GM23248 (cell line): ENCODE measurements around the gene STAT1. TPM values are rescaled to one million over a fixed set of nuclear protein-coding genes. Genes with fewer than 3 reads are reported as not detected.

Source experiments
- DNase-seq: peaks from one replicate; pipeline ENCODE4 v3.0.0-alpha.2; 2015
- H2AFZ ChIP-seq: fragments of 200-600 bp; sonication (generic); 2 replicates; pipeline ENCODE4 v1.6.1; 2016; ENCODE audit warnings: antibody characterized with exemption
- H3F3A ChIP-seq: fragments of 200-600 bp; sonication (generic); 2 replicates; pipeline ENCODE4 v1.6.1; 2016; ENCODE audit warnings: mild to moderate bottlenecking, antibody characterized with exemption, mixed run types; ENCODE audit not compliant: insufficient read depth
- H3K27ac ChIP-seq: fragments of 200-600 bp; sonication (generic); 2 replicates; pipeline ENCODE4 v1.5.1; 2016; ENCODE audit warnings: mild to moderate bottlenecking
- H3K27me3 ChIP-seq: fragments of 200-600 bp; sonication (generic); replicated peaks from 2 replicates; pipeline ENCODE4 v1.6.1; 2016; ENCODE audit warnings: mild to moderate bottlenecking; ENCODE audit not compliant: insufficient read depth
- H3K36me3 ChIP-seq: fragments of 200-600 bp; sonication (generic); 2 replicates; pipeline ENCODE4 v1.6.1; 2016; ENCODE audit warnings: low read depth, mild to moderate bottlenecking
- H3K4me1 ChIP-seq: fragments of 200-600 bp; sonication (generic); 2 replicates; pipeline ENCODE4 v1.6.1; 2016; ENCODE audit warnings: mild to moderate bottlenecking; ENCODE audit not compliant: insufficient read depth
- H3K4me2 ChIP-seq: fragments of 200-600 bp; sonication (generic); one replicate; pipeline ENCODE4 v1.6.1; 2016; ENCODE audit warnings: mild to moderate bottlenecking; ENCODE audit not compliant: unreplicated experiment
- H3K4me3 ChIP-seq: fragments of 200-600 bp; sonication (generic); 2 replicates; pipeline ENCODE4 v1.5.1; 2016; ENCODE audit warnings: mild to moderate bottlenecking
- H3K79me2 ChIP-seq: fragments of 200-600 bp; sonication (generic); 2 replicates; pipeline ENCODE4 v1.6.1; 2016; ENCODE audit warnings: mild to moderate bottlenecking; ENCODE audit not compliant: insufficient read depth
- H3K9ac ChIP-seq: fragments of 200-600 bp; sonication (generic); 2 replicates; pipeline ENCODE4 v1.6.1; 2016; ENCODE audit warnings: mild to moderate bottlenecking
- H3K9me2 ChIP-seq: fragments of 200-600 bp; sonication (generic); 2 replicates; pipeline ENCODE4 v1.6.1; 2016; ENCODE audit warnings: mixed run types, mild to moderate bottlenecking, moderate library complexity; ENCODE audit not compliant: insufficient read depth
- H3K9me3 ChIP-seq: fragments of 200-600 bp; sonication (generic); one replicate; pipeline ENCODE4 v1.6.1; 2017; ENCODE audit warnings: low read depth
- H4K20me1 ChIP-seq: fragments of 200-600 bp; sonication (generic); 2 replicates; pipeline ENCODE4 v1.6.0; 2016; ENCODE audit not compliant: insufficient read depth
- EZH2 ChIP-seq: fragments of 200-600 bp; sonication (generic); IDR thresholded peaks from 2 replicates; pipeline ENCODE4 v1.6.1; 2018; ENCODE audit warnings: antibody characterized with exemption, mild to moderate bottlenecking; ENCODE audit not compliant: insufficient read depth, poor library complexity, severe bottlenecking
- EZH2phosphoT487 ChIP-seq: fragments of 200-600 bp; sonication (generic); IDR thresholded peaks from 2 replicates; pipeline ENCODE4 v1.6.1; 2018; ENCODE audit warnings: antibody characterized with exemption, moderate library complexity, mild to moderate bottlenecking, low read depth; ENCODE audit not compliant: insufficient read depth
- WGBS, 2 experiments: methylation state at CpG; one replicate each; pipeline ENCODE4 v1.1.6; 2015 to 2017; ENCODE audit warnings: low lambda C conversion rate in 2 of 2, low coverage in 1 of 2; ENCODE audit errors: missing lambda C conversion rate in 2 of 2; 5-methylcytosine and 5-hydroxymethylcytosine counted together
- in situ Hi-C: fragments of 300-500 bp; cut with MboI; formaldehyde crosslinking; loops from 2 replicates; pipeline ENCODE4 v1.15.0; 2020
- polyA plus RNA-seq: library from polyadenylated mRNA; unstranded; fragments of >200 nt; fragmentation: Nextera tagmentation; extraction: Ambion mirVana; gene quantifications from 2 replicates; pipeline ENCODE4 v1.2.1, GENCODE V29; 2016
- total RNA-seq: library from RNA; depleted of rRNA; stranded (reverse); fragments of >200 nt; shearing (Covaris generic); gene quantifications from 2 replicates; pipeline ENCODE4 v1.2.3, GENCODE V29; 2014

STAT1 gene
- total and polyA plus RNA-seq, 2 experiments from 2014 or later: 227 to 237 TPM

DNA sequence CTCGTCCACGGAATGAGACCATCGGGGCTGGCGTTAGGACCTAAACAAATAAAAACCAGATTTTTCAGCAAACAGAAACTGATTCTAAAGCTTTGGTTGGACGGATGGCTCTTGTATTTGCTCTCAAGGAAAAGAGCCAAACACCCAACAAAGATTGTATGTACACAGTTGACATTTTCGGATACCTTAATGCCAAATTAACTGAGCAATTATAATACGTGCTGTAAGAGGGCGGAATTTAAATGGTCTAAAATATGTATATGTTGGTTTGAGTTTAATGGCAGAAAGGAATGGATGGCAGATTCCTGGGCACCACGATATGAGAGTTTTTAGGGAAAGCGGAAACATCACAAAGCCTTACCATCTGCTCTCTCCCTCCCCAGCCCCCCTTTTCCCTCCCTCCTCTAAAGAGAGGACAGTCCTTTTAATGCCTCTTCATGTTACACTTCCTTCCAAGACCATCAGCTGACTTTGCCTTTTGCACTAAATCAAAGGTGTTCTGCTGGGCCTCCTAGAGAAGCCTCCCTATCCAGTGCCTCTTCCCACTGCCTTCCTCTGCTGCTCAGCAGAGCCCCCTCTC, 33.3 kb downstream of the STAT1 start:
- no peaks in the 10 kb centered on the region for H3K79me2 ChIP-seq
- no peaks in the 10 kb centered on the region for H3K27me3 ChIP-seq
- TF ChIP-seq EZH2phosphoT487 (no peak), EZH2 (no peak)
- no peak overlapping the region for H3K9ac ChIP-seq
- H3K9me3 ChIP-seq: no peaks in the 10 kb centered on the region
- in situ Hi-C loops: no loop called here
- no peak for DNase-seq
- H4K20me1 ChIP-seq: no peaks in the 10 kb centered on the region
- 93% methylated on average over 10 of the region's 10 CpGs for WGBS, 2 experiments
- no peak overlapping the region for H2AFZ ChIP-seq
- H3K27ac ChIP-seq: no peak overlapping the region
- H3K4me3 ChIP-seq: no peak overlapping the region
- no peak overlapping the region for H3K4me2 ChIP-seq
- peaks cover 95% of the 10 kb centered on the region for H3F3A ChIP-seq
- H3K36me3 ChIP-seq: peaks cover 94% of the 10 kb centered on the region
- peaks cover 21% of the 10 kb centered on the region for H3K4me1 ChIP-seq
- H3K9me2 ChIP-seq: no peaks in the 10 kb centered on the region

- Histone ChIP-seq H3K9me3 (no peaks in the 10 kb centered on the region), H3K27me3 (no peaks in the 10 kb centered on the region), H3F3A (peaks cover 95% of the 10 kb centered on the region), H3K27ac (no peak overlapping the region), H3K9me2 (no peaks in the 10 kb centered on the region), H2AFZ (no peak overlapping the region), H3K9ac (no peak overlapping the region), H3K4me1 (peaks cover 19% of the 10 kb centered on the region), H4K20me1 (no peaks in the 10 kb centered on the region), H3K36me3 (peaks cover 94% of the 10 kb centered on the region), H3K4me3 (no peak overlapping the region), H3K79me2 (no peaks in the 10 kb centered on the region), H3K4me2 (no peak overlapping the region)
- no peak for TF ChIP-seq EZH2
- no peak for TF ChIP-seq EZH2phosphoT487
- no peak for DNase-seq
- in situ Hi-C loops: no loop called here
- 95 to 96% methylated on average over 14 of the region's 14 CpGs for WGBS, 2 experiments
Measured at GRCh38 chr2:190979906-190980629, 33.9 kb downstream of the STAT1 start.

DNA sequence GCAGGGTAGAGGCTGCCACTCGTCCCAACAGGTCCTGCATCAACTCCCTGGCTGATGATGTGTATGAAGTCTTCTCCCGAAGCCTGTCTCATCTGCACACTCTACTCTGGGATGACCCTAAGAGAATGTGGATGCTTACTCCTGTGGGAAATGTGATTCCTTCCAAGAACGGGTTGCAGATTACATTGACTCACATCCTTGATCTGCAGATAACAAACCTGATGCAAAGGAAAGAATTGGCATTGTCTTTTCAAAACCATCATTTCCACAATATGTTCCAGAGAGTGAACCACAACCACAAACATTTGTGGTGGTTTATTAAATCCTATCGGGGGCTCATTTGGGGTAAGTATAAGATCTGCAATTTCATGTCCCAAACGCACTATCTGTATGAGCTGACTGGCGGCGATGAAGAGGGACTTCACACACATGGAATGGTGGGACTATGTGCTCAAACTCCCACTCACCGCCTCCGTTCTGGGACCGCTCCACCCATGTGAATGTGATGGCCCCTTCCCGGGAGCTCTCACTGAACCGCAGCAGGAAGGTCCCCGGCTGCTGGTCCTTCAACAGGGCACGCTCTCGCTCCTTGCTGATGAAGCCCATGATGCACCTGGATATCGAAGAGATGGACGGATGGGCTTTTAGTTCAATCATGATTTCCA, 35.5 kb downstream of the STAT1 start:
- in situ Hi-C loops: no loop called here
- H3K79me2 ChIP-seq: no peaks in the 10 kb centered on the region
- H4K20me1 ChIP-seq: no peaks in the 10 kb centered on the region
- no peak overlapping the region for H2AFZ ChIP-seq
- peak; percentile 70 for DNase-seq
- no peaks in the 10 kb centered on the region for H3K27me3 ChIP-seq
- peaks cover 24% of the 10 kb centered on the region for H3K4me1 ChIP-seq
- TF ChIP-seq EZH2 (no peak), EZH2phosphoT487 (no peak)
- H3K9me3 ChIP-seq: no peaks in the 10 kb centered on the region
- peaks cover 96% of the 10 kb centered on the region for H3K36me3 ChIP-seq
- peaks cover 98% of the 10 kb centered on the region for H3F3A ChIP-seq
- WGBS, 2 experiments: 81 to 85% methylated on average over 17 of the region's 17 CpGs
- H3K4me3 ChIP-seq: no peak overlapping the region
- no peaks in the 10 kb centered on the region for H3K9me2 ChIP-seq
- H3K4me2 ChIP-seq: no peak overlapping the region
- no peak overlapping the region for H3K9ac ChIP-seq
- H3K27ac ChIP-seq: peak overlapping the region; percentile 39

GRCh38 chr2:190977505-190977904, 36.5 kb downstream of the STAT1 start:
- Histone ChIP-seq H3K4me2 (no peak overlapping the region), H2AFZ (no peak overlapping the region), H3K4me3 (no peak overlapping the region), H3K27me3 (no peaks in the 10 kb centered on the region), H3K79me2 (no peaks in the 10 kb centered on the region), H3K9me2 (no peaks in the 10 kb centered on the region), H3K9ac (no peak overlapping the region), H3F3A (peaks cover 98% of the 10 kb centered on the region), H3K27ac (peak overlapping the region; percentile 39), H4K20me1 (no peaks in the 10 kb centered on the region), H3K36me3 (peaks cover 96% of the 10 kb centered on the region), H3K4me1 (peaks cover 32% of the 10 kb centered on the region), H3K9me3 (no peaks in the 10 kb centered on the region)
- 76 to 80% methylated on average over 5 of the region's 5 CpGs for WGBS, 2 experiments
- DNase-seq: no peak
- TF ChIP-seq EZH2: no peak
- no peak for TF ChIP-seq EZH2phosphoT487
- in situ Hi-C loops: no loop called here
